T-helper 2 cell treated with Interferon-gamma antibody and Interleukin-4, amounts not matched to agents 5 μg/mL and 100 μg/mL, for 36 hours (primary cell): ENCODE results near the gene DDN.

Experiments
- DNase-seq: peaks from one replicate; pipeline ENCODE4 v3.0.0; 2021; ENCODE audit warnings: low spot score
- H3K27ac Mint-ChIP-seq: one replicate; pipeline ENCODE4 v1.8.0; 2021; ENCODE audit warnings: mild to moderate bottlenecking, mixed read lengths
- H3K27me3 Mint-ChIP-seq: one replicate; pipeline ENCODE4 v1.8.0; 2021; ENCODE audit warnings: low read depth, mixed read lengths
- H3K36me3 Mint-ChIP-seq: one replicate; pipeline ENCODE4 v1.8.0; 2021; ENCODE audit warnings: low read depth, mixed read lengths
- H3K4me1 Mint-ChIP-seq: one replicate; pipeline ENCODE4 v1.8.0; 2021; ENCODE audit warnings: low read depth, mixed read lengths
- H3K4me3 Mint-ChIP-seq: one replicate; pipeline ENCODE4 v1.8.0; 2022; ENCODE audit warnings: mild to moderate bottlenecking, moderate library complexity, mixed read lengths
- H3K9me3 Mint-ChIP-seq: one replicate; pipeline ENCODE4 v1.8.0; 2021; ENCODE audit warnings: mixed read lengths

DDN gene

GRCh38 chr12:48999371-49000131 is at the start of gene DDN:
Gene DDN (minus strand): TSS chr12:48999375. CDS start chr12:48999287, 88 bp downstream.
- Mint-ChIP-seq H3K27me3 (peaks cover 43% of the 10 kb centered on the region), H3K4me1 (peaks cover 25% of the 10 kb centered on the region), H3K9me3 (no peaks in the 10 kb centered on the region), H3K36me3 (peaks cover 32% of the 10 kb centered on the region), H3K27ac (peak within 1 kb of the TSS; percentile 20), H3K4me3 (peak within 1 kb of the TSS; percentile 78)
- DNase-seq: peak; percentile 41

GRCh38 chr12:49048953-49049352 is 49.8 kb upstream of the DDN start:
- no peak overlapping the region for H3K4me3 Mint-ChIP-seq
- no peak for DNase-seq
- peaks cover 74% of the 10 kb centered on the region for H3K36me3 Mint-ChIP-seq
- no peaks in the 10 kb centered on the region for H3K27me3 Mint-ChIP-seq
- no peaks in the 10 kb centered on the region for H3K4me1 Mint-ChIP-seq
- H3K9me3 Mint-ChIP-seq: no peaks in the 10 kb centered on the region
- H3K27ac Mint-ChIP-seq: no peak overlapping the region

GRCh38 chr12:49046129-49046895 is 47.1 kb upstream of the DDN start:
- Mint-ChIP-seq H3K36me3 (peaks cover 71% of the 10 kb centered on the region), H3K4me3 (no peak overlapping the region), H3K27ac (no peak overlapping the region), H3K27me3 (no peaks in the 10 kb centered on the region), H3K9me3 (no peaks in the 10 kb centered on the region), H3K4me1 (no peaks in the 10 kb centered on the region)
- DNase-seq: no peak

- no peak for DNase-seq
Observed at GRCh38 chr12:49044660-49045059, 45.5 kb upstream of the DDN start.

GRCh38 chr12:49043856-49044258 is 44.7 kb upstream of the DDN start:
- H3K4me3 Mint-ChIP-seq: no peak overlapping the region
- no peak overlapping the region for H3K27ac Mint-ChIP-seq
- peaks cover 71% of the 10 kb centered on the region for H3K36me3 Mint-ChIP-seq
- no peaks in the 10 kb centered on the region for H3K4me1 Mint-ChIP-seq
- no peaks in the 10 kb centered on the region for H3K9me3 Mint-ChIP-seq
- DNase-seq: peak; percentile 29
- H3K27me3 Mint-ChIP-seq: no peaks in the 10 kb centered on the region

More at GRCh38 chr12:49044660-49045059, 45.5 kb upstream of the DDN start:
- H3K4me1 Mint-ChIP-seq: no peaks in the 10 kb centered on the region
- no peak overlapping the region for H3K4me3 Mint-ChIP-seq
- no peak overlapping the region for H3K27ac Mint-ChIP-seq
- H3K27me3 Mint-ChIP-seq: no peaks in the 10 kb centered on the region
- peaks cover 71% of the 10 kb centered on the region for H3K36me3 Mint-ChIP-seq
- no peaks in the 10 kb centered on the region for H3K9me3 Mint-ChIP-seq

GRCh38 chr12:49043241-49043640 is 44.1 kb upstream of the DDN start:
- Mint-ChIP-seq H3K4me1 (no peaks in the 10 kb centered on the region), H3K27ac (no peak overlapping the region), H3K27me3 (no peaks in the 10 kb centered on the region), H3K4me3 (no peak overlapping the region), H3K9me3 (no peaks in the 10 kb centered on the region), H3K36me3 (peaks cover 71% of the 10 kb centered on the region)
- no peak for DNase-seq

- Mint-ChIP-seq H3K4me1 (no peaks in the 10 kb centered on the region), H3K27ac (no peak overlapping the region)
Observed at GRCh38 chr12:49041881-49042484, 42.8 kb upstream of the DDN start.

GRCh38 chr12:49041036-49041880 is 42.1 kb upstream of the DDN start:
- H3K27ac Mint-ChIP-seq: no peak overlapping the region

More at GRCh38 chr12:49041881-49042484, 42.8 kb upstream of the DDN start:
- no peaks in the 10 kb centered on the region for H3K9me3 Mint-ChIP-seq
- H3K4me3 Mint-ChIP-seq: no peak overlapping the region
- DNase-seq: no peak
- peaks cover 67% of the 10 kb centered on the region for H3K36me3 Mint-ChIP-seq
- H3K27me3 Mint-ChIP-seq: no peaks in the 10 kb centered on the region

GRCh38 chr12:49040364-49040855 is 41.2 kb upstream of the DDN start:
- H3K27ac Mint-ChIP-seq: no peak overlapping the region
- DNase-seq: no peak
- no peaks in the 10 kb centered on the region for H3K4me1 Mint-ChIP-seq
- H3K27me3 Mint-ChIP-seq: no peaks in the 10 kb centered on the region
- H3K4me3 Mint-ChIP-seq: no peak overlapping the region
- peaks cover 70% of the 10 kb centered on the region for H3K36me3 Mint-ChIP-seq
- no peaks in the 10 kb centered on the region for H3K9me3 Mint-ChIP-seq

More at GRCh38 chr12:49041036-49041880, 42.1 kb upstream of the DDN start:
- Mint-ChIP-seq H3K9me3 (no peaks in the 10 kb centered on the region), H3K4me1 (no peaks in the 10 kb centered on the region), H3K36me3 (peaks cover 69% of the 10 kb centered on the region), H3K27me3 (no peaks in the 10 kb centered on the region), H3K4me3 (no peak overlapping the region)
- DNase-seq: no peak

GRCh38 chr12:49039421-49040363 is 40.5 kb upstream of the DDN start:
- no peaks in the 10 kb centered on the region for H3K4me1 Mint-ChIP-seq

GRCh38 chr12:49038291-49038955 is 39.2 kb upstream of the DDN start:
- H3K9me3 Mint-ChIP-seq: no peaks in the 10 kb centered on the region
- H3K27ac Mint-ChIP-seq: no peak overlapping the region
- no peak overlapping the region for H3K4me3 Mint-ChIP-seq
- no peaks in the 10 kb centered on the region for H3K4me1 Mint-ChIP-seq
- no peak for DNase-seq
- no peaks in the 10 kb centered on the region for H3K27me3 Mint-ChIP-seq
- peaks cover 67% of the 10 kb centered on the region for H3K36me3 Mint-ChIP-seq

More at GRCh38 chr12:49039421-49040363, 40.5 kb upstream of the DDN start:
- no peak for DNase-seq
- H3K27ac Mint-ChIP-seq: no peak overlapping the region
- H3K4me3 Mint-ChIP-seq: no peak overlapping the region
- peaks cover 70% of the 10 kb centered on the region for H3K36me3 Mint-ChIP-seq
- H3K9me3 Mint-ChIP-seq: no peaks in the 10 kb centered on the region
- no peaks in the 10 kb centered on the region for H3K27me3 Mint-ChIP-seq

GRCh38 chr12:49037947-49038237 is 38.7 kb upstream of the DDN start:
- no peaks in the 10 kb centered on the region for H3K27me3 Mint-ChIP-seq
- H3K4me1 Mint-ChIP-seq: no peaks in the 10 kb centered on the region
- no peak overlapping the region for H3K4me3 Mint-ChIP-seq
- DNase-seq: no peak
- H3K27ac Mint-ChIP-seq: no peak overlapping the region
- H3K9me3 Mint-ChIP-seq: no peaks in the 10 kb centered on the region
- peaks cover 63% of the 10 kb centered on the region for H3K36me3 Mint-ChIP-seq
